ENCODE results near the gene TMBIM6.

The TMBIM6 gene

GRCh38 chr12:49800421-49801140 lies 59.2 kb downstream of the TMBIM6 start:
- H3K27me3 ChIP-seq (ENCODE audit: low read depth, low read length), result no peaks in the 10 kb centered on the region
- peaks cover 45 to 85% of the 10 kb centered on the region in 2 donors for H3K36me3 ChIP-seq (ENCODE audit: control insufficient read depth in 1 of 2, insufficient read depth in 2 of 2, low read length in 2 of 2)
- no peaks in the 10 kb centered on the region for H3K9me3 ChIP-seq (ENCODE audit: control insufficient read depth in 1 of 2, low read length in 2 of 2)
- no peaks in the 10 kb centered on the region for H3K4me1 ChIP-seq (ENCODE audit: control insufficient read depth in 1 of 2, insufficient read depth in 2 of 2, low read length in 2 of 2)
- H3K27ac ChIP-seq (ENCODE audit: low read length), result no peak overlapping the region
- H3K4me3 ChIP-seq (ENCODE audit: low read depth in 1 of 2, low read length in 2 of 2), result no peak overlapping the region

- H3K4me3 ChIP-seq (ENCODE audit: low read depth in 1 of 2, low read length in 2 of 2), result no peak overlapping the region
- H3K27me3 ChIP-seq (ENCODE audit: low read depth, low read length), result no peaks in the 10 kb centered on the region
- no peak overlapping the region for H3K27ac ChIP-seq (ENCODE audit: low read length)
- no peaks in the 10 kb centered on the region for H3K9me3 ChIP-seq (ENCODE audit: control insufficient read depth in 1 of 2, low read length in 2 of 2)
- H3K4me1 ChIP-seq (ENCODE audit: control insufficient read depth in 1 of 2, insufficient read depth in 2 of 2, low read length in 2 of 2), result no peaks in the 10 kb centered on the region
- peaks cover 45 to 80% of the 10 kb centered on the region in 2 donors for H3K36me3 ChIP-seq (ENCODE audit: control insufficient read depth in 1 of 2, insufficient read depth in 2 of 2, low read length in 2 of 2)
These were observed 60.0 kb downstream of the TMBIM6 start for GRCh38 chr12:49801141-49802063.

DNA sequence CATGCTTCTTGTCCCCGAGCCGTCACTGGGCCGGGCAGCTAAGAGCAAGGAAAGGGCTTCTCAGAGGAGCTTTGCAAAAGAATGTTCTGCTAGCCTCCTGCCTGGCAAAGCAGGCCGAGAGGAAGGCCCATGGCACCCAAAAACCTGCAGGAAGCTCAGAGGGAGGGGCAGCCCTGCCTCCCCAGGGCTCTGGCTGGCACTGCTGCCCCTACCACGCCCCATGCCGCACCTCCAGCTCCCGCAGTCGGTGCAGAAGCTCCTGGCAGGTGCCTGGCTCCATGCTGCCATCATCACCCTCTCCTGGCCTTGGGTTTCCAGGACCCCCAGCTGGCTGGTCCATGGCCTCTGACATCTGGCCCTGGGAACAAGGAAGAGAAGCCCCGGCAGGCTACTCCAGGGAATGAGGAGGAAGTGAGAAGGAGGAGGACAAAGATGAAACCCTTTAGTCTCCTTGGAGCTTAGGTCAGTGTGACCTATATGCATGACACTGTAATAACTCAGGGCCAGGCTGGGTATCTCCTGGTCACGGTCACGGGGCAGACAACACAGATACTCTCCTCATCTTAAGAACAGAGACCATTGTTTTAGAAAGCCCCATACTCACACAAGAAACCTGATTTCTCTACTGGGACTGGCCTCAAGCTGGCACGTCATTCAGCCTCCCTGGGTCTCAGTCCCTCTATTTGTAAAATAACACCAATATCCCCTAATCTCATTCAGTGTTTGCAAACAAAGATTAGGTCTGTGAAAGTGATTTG lies 62.5 kb downstream of the TMBIM6 start:
- H3K27ac ChIP-seq (ENCODE audit: low read length), result no peak overlapping the region
- H3K4me1 ChIP-seq (ENCODE audit: control insufficient read depth in 1 of 2, insufficient read depth in 2 of 2, low read length in 2 of 2), result peaks cover 4 to 5% of the 10 kb centered on the region in 2 donors
- H3K4me3 ChIP-seq (ENCODE audit: low read depth in 1 of 2, low read length in 2 of 2), result no peak overlapping the region
- no peaks in the 10 kb centered on the region for H3K27me3 ChIP-seq (ENCODE audit: low read depth, low read length)
- no peaks in the 10 kb centered on the region for H3K9me3 ChIP-seq (ENCODE audit: control insufficient read depth in 1 of 2, low read length in 2 of 2)
- peaks cover 30 to 55% of the 10 kb centered on the region in 2 donors for H3K36me3 ChIP-seq (ENCODE audit: control insufficient read depth in 1 of 2, insufficient read depth in 2 of 2, low read length in 2 of 2)

GRCh38 chr12:49804821-49805220 lies 63.5 kb downstream of the TMBIM6 start:
- Histone ChIP-seq H3K9me3 (ENCODE audit: control insufficient read depth in 1 of 2, low read length in 2 of 2) (no peaks in the 10 kb centered on the region), H3K4me1 (ENCODE audit: control insufficient read depth in 1 of 2, insufficient read depth in 2 of 2, low read length in 2 of 2) (peaks cover 8 to 9% of the 10 kb centered on the region in 2 donors), H3K27me3 (ENCODE audit: low read depth, low read length) (no peaks in the 10 kb centered on the region), H3K4me3 (ENCODE audit: low read depth in 1 of 2, low read length in 2 of 2) (no peak overlapping the region), H3K27ac (ENCODE audit: low read length) (no peak overlapping the region), H3K36me3 (ENCODE audit: control insufficient read depth in 1 of 2, insufficient read depth in 2 of 2, low read length in 2 of 2) (peaks cover 30 to 53% of the 10 kb centered on the region in 2 donors)

GRCh38 chr12:49805409-49805808 lies 64.1 kb downstream of the TMBIM6 start:
- Histone ChIP-seq H3K27ac (ENCODE audit: low read length) (no peak overlapping the region), H3K9me3 (ENCODE audit: control insufficient read depth in 1 of 2, low read length in 2 of 2) (no peaks in the 10 kb centered on the region), H3K4me3 (ENCODE audit: low read depth in 1 of 2, low read length in 2 of 2) (no peak overlapping the region), H3K4me1 (ENCODE audit: control insufficient read depth in 1 of 2, insufficient read depth in 2 of 2, low read length in 2 of 2) (peaks cover 9 to 14% of the 10 kb centered on the region in 2 donors), H3K27me3 (ENCODE audit: low read depth, low read length) (no peaks in the 10 kb centered on the region), H3K36me3 (ENCODE audit: control insufficient read depth in 1 of 2, insufficient read depth in 2 of 2, low read length in 2 of 2) (peaks cover 25 to 48% of the 10 kb centered on the region in 2 donors)

- Histone ChIP-seq H3K36me3 (ENCODE audit: control insufficient read depth in 1 of 2, insufficient read depth in 2 of 2, low read length in 2 of 2) (peaks cover 20 to 39% of the 10 kb centered on the region in 2 donors), H3K27me3 (ENCODE audit: low read depth, low read length) (no peaks in the 10 kb centered on the region), H3K9me3 (ENCODE audit: control insufficient read depth in 1 of 2, low read length in 2 of 2) (no peaks in the 10 kb centered on the region), H3K4me1 (ENCODE audit: control insufficient read depth in 1 of 2, insufficient read depth in 2 of 2, low read length in 2 of 2) (peaks cover 9 to 14% of the 10 kb centered on the region in 2 donors), H3K27ac (ENCODE audit: low read length) (no peak overlapping the region), H3K4me3 (ENCODE audit: low read depth in 1 of 2, low read length in 2 of 2) (no peak overlapping the region)
These were observed 65.0 kb downstream of the TMBIM6 start for GRCh38 chr12:49806321-49806813.

GRCh38 chr12:49806877-49807276 lies 65.5 kb downstream of the TMBIM6 start:
- Histone ChIP-seq H3K27ac (ENCODE audit: low read length) (no peak overlapping the region), H3K36me3 (ENCODE audit: control insufficient read depth in 1 of 2, insufficient read depth in 2 of 2, low read length in 2 of 2) (peaks cover 16 to 34% of the 10 kb centered on the region in 2 donors)

DNA sequence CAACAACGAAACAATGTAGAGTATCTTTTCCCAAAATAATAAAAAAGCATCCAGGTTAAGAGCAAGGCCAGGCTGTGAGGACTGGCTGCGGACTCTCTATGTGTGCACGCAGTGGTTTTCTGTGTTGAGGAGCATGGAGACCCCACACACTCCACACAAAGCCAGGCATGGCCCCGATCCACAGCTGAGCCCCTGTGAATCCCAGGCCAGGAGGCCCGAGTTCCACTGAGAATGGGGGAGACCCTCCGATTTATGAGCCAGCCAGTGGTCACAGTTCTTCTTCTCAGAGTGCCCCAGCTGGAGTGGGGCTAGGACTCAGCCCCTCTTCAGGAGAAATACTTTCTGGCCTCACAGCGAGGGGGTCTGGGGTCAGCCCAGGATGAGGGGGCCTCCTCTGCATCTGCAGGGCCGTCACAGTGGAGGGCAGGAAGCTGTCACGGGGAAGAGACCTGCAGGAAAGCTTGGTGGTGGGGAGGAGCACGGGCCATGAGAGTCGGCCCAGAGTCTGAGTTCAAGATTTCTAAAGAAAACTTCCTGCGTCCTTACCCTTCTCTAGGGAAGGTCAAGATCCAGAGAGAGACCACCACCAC lies 66.7 kb downstream of the TMBIM6 start:
- Histone ChIP-seq H3K9me3 (ENCODE audit: control insufficient read depth in 1 of 2, low read length in 2 of 2) (no peaks in the 10 kb centered on the region), H3K27me3 (ENCODE audit: low read depth, low read length) (no peaks in the 10 kb centered on the region), H3K4me1 (ENCODE audit: control insufficient read depth in 1 of 2, insufficient read depth in 2 of 2, low read length in 2 of 2) (peaks cover 9 to 14% of the 10 kb centered on the region in 2 donors), H3K27ac (ENCODE audit: low read length) (no peak overlapping the region), H3K36me3 (ENCODE audit: control insufficient read depth in 1 of 2, insufficient read depth in 2 of 2, low read length in 2 of 2) (peaks cover 9 to 26% of the 10 kb centered on the region in 2 donors), H3K4me3 (ENCODE audit: low read depth in 1 of 2, low read length in 2 of 2) (no peak overlapping the region)

More at GRCh38 chr12:49806877-49807276, 65.5 kb downstream of the TMBIM6 start:
- H3K9me3 ChIP-seq (ENCODE audit: control insufficient read depth in 1 of 2, low read length in 2 of 2), result no peaks in the 10 kb centered on the region
- H3K4me1 ChIP-seq (ENCODE audit: control insufficient read depth in 1 of 2, insufficient read depth in 2 of 2, low read length in 2 of 2), result peaks cover 9 to 14% of the 10 kb centered on the region in 2 donors
- H3K27me3 ChIP-seq (ENCODE audit: low read depth, low read length), result no peaks in the 10 kb centered on the region
- H3K4me3 ChIP-seq (ENCODE audit: low read depth in 1 of 2, low read length in 2 of 2), result no peak overlapping the region

DNA sequence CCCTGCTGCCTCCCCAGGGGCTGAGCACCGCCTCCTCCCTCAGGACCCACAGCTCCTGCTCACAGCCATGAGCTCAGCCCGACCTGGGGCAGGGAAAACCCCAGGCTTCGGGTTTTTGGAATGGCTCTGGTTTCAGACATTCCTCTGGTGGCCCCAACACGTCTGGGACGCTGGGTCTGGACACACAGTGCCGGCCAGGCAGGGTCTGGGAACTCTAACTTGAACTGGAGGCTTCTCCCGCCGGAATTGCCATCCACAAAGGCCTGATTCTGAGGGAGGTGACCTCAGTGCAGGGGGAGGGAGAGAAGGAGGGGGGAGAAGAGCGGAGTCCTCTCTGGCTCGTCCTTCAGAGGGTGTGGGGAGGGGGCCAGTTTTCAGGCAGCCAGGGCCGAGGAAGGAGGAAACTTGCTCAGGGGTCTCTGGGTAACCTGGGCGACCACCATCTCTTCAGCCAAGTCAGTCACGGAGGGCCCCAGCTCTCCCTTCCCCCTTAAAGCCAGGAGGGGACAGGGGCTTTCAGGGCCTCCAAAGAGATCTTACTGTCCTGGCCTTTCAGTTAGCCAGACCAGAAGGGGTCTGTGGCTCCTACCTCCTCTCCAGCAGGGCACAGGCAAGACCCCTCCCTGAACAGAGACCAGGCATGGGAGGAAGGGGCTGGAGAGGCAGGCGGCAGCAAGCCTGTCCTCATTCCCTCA lies 67.5 kb downstream of the TMBIM6 start:
- H3K27me3 ChIP-seq (ENCODE audit: low read depth, low read length), result no peaks in the 10 kb centered on the region
- no peaks in the 10 kb centered on the region for H3K9me3 ChIP-seq (ENCODE audit: control insufficient read depth in 1 of 2, low read length in 2 of 2)
- H3K36me3 ChIP-seq (ENCODE audit: control insufficient read depth in 1 of 2, insufficient read depth in 2 of 2, low read length in 2 of 2), result peaks cover 1 to 19% of the 10 kb centered on the region in 2 donors
- H3K4me1 ChIP-seq (ENCODE audit: control insufficient read depth in 1 of 2, insufficient read depth in 2 of 2, low read length in 2 of 2), result peaks cover 9 to 14% of the 10 kb centered on the region in 2 donors
- no peak overlapping the region for H3K4me3 ChIP-seq (ENCODE audit: low read depth in 1 of 2, low read length in 2 of 2)
- H3K27ac ChIP-seq (ENCODE audit: low read length), result peak overlapping the region; percentile 36

- peaks cover 9 to 14% of the 10 kb centered on the region in 2 donors for H3K4me1 ChIP-seq (ENCODE audit: control insufficient read depth in 1 of 2, insufficient read depth in 2 of 2, low read length in 2 of 2)
- H3K27ac ChIP-seq (ENCODE audit: low read length), result peak overlapping the region; percentile 43
- peaks cover 0 to 14% of the 10 kb centered on the region in 2 donors for H3K36me3 ChIP-seq (ENCODE audit: control insufficient read depth in 1 of 2, insufficient read depth in 2 of 2, low read length in 2 of 2)
- no peaks in the 10 kb centered on the region for H3K9me3 ChIP-seq (ENCODE audit: control insufficient read depth in 1 of 2, low read length in 2 of 2)
- H3K27me3 ChIP-seq (ENCODE audit: low read depth, low read length), result no peaks in the 10 kb centered on the region
- peak overlapping the region in 1 of 2 donors; percentile 5 for H3K4me3 ChIP-seq (ENCODE audit: low read depth in 1 of 2, low read length in 2 of 2)
These were observed 68.1 kb downstream of the TMBIM6 start for GRCh38 chr12:49809381-49809905.

All from muscle layer of duodenum (tissue), 2 donors.